T-helper 1 cell (primary cell): Measurements from ENCODE around the gene PGM2.
A peak's percentile ranks its signal among the peaks of the same experiment; 100 is the strongest.
"Not testable (repeated sequence)": the region's sequence is repeated elsewhere in the genome, so short reads cannot be mapped to it uniquely, and the experiment has no call there.

Experiments
- DNase-seq, 5 donors: peaks; one replicate each; pipeline ENCODE4 v3.0.0-alpha.2; 2012 to 2020

The PGM2 gene

GRCh38 chr4:37818752-37819151, 7.7 kb upstream of the PGM2 start:
- no peak for DNase-seq

GRCh38 chr4:37820458-37820857, 6.0 kb upstream of the PGM2 start:
- DNase-seq = not testable (repeated sequence)

GRCh38 chr4:37821953-37822605, 4.4 kb upstream of the PGM2 start:
- DNase-seq = no peak

- DNase-seq = not testable (repeated sequence)
Observed at GRCh38 chr4:37825501-37825900, 985 bp upstream of the PGM2 start.

- peak in 1 of 5 donors; percentile 9 for DNase-seq
Observed at GRCh38 chr4:37825968-37826294, 555 bp upstream of the PGM2 start.

GRCh38 chr4:37827030-37827685, 672 bp downstream of the PGM2 start:
- no peak for DNase-seq

GRCh38 chr4:37827802-37828321, 1.4 kb downstream of the PGM2 start:
- no peak for DNase-seq

- no peak for DNase-seq
Observed at GRCh38 chr4:37828843-37829242, 2.4 kb downstream of the PGM2 start.

- no peak for DNase-seq
Observed at GRCh38 chr4:37830640-37831039, 4.2 kb downstream of the PGM2 start.

- DNase-seq = no peak
Observed at GRCh38 chr4:37835031-37835430, 8.5 kb downstream of the PGM2 start.

- no peak for DNase-seq
Observed at GRCh38 chr4:37835806-37836205, 9.3 kb downstream of the PGM2 start.

GRCh38 chr4:37836274-37836673, 9.8 kb downstream of the PGM2 start:
- no peak for DNase-seq

GRCh38 chr4:37836838-37837440, 10.5 kb downstream of the PGM2 start:
- no peak for DNase-seq

- DNase-seq = no peak
Observed at GRCh38 chr4:37837446-37837845, 11.0 kb downstream of the PGM2 start.

- no peak for DNase-seq
Observed at GRCh38 chr4:37839426-37839825, 12.9 kb downstream of the PGM2 start.

- no peak for DNase-seq
Observed at GRCh38 chr4:37844204-37844603, 17.7 kb downstream of the PGM2 start.

- no peak for DNase-seq
Observed at GRCh38 chr4:37845201-37845600, 18.7 kb downstream of the PGM2 start.

- no peak for DNase-seq
Observed at GRCh38 chr4:37847311-37847884, 20.9 kb downstream of the PGM2 start.

GRCh38 chr4:37852376-37852775, 25.9 kb downstream of the PGM2 start:
- DNase-seq = no peak

GRCh38 chr4:37858112-37858511, 31.6 kb downstream of the PGM2 start:
- no peak for DNase-seq

GRCh38 chr4:37858872-37859271, 32.4 kb downstream of the PGM2 start:
- DNase-seq = no peak

GRCh38 chr4:37860266-37860665, 33.8 kb downstream of the PGM2 start:
- no peak for DNase-seq

GRCh38 chr4:37862961-37863360, 36.5 kb downstream of the PGM2 start:
- no peak for DNase-seq

- no peak for DNase-seq
Observed at GRCh38 chr4:37864786-37865185, 38.3 kb downstream of the PGM2 start.
